Mesenchymal stem cell (in vitro differentiated cells and primary cell): ENCODE measurements around the gene TIMD4.

Experiments
- DNase-seq: peaks from one replicate; pipeline ENCODE4 v3.0.0-alpha.2; 2013
- H2AFZ ChIP-seq: one replicate; pipeline ENCODE4 v1.6.1; 2013; ENCODE audit warnings: low read depth, mild to moderate bottlenecking, control low read depth, inconsistent platforms, low read length, moderate library complexity
- H2AK5ac ChIP-seq: 2 replicates; pipeline ENCODE4 v1.6.1; 2013; ENCODE audit warnings: low read length, moderate library complexity, mild to moderate bottlenecking, inconsistent platforms; ENCODE audit not compliant: severe bottlenecking
- H2BK120ac ChIP-seq: one replicate; pipeline ENCODE4 v1.6.1; 2013; ENCODE audit warnings: low read depth, mild to moderate bottlenecking, inconsistent platforms, low read length, moderate library complexity
- H2BK12ac ChIP-seq, 2 experiments: one replicate each; pipeline ENCODE4 v1.6.1; 2013; ENCODE audit warnings: inconsistent platforms in 2 of 2, low read length in 2 of 2, mild to moderate bottlenecking in 2 of 2, moderate library complexity in 2 of 2, control low read depth in 1 of 2
- H2BK15ac ChIP-seq: one replicate; pipeline ENCODE4 v1.6.1; 2013; ENCODE audit warnings: mild to moderate bottlenecking, low read depth, inconsistent platforms; ENCODE audit not compliant: poor library complexity, severe bottlenecking
- H2BK5ac ChIP-seq: 2 replicates; pipeline ENCODE4 v1.6.1; 2013; ENCODE audit warnings: low read depth, mild to moderate bottlenecking, low read length, control low read depth, inconsistent platforms; ENCODE audit not compliant: poor library complexity, severe bottlenecking
- H3K14ac ChIP-seq, 2 experiments: one replicate each; pipeline ENCODE4 v1.6.1; 2013; ENCODE audit warnings: inconsistent platforms in 2 of 2, low read length in 2 of 2, control low read depth in 1 of 2, mild to moderate bottlenecking in 1 of 2, moderate library complexity in 1 of 2
- H3K18ac ChIP-seq, 2 experiments: one replicate each; pipeline ENCODE4 v1.6.1; 2013; ENCODE audit warnings: inconsistent platforms in 2 of 2, low read length in 2 of 2, control low read depth in 1 of 2, low read depth in 1 of 2, mild to moderate bottlenecking in 1 of 2
- H3K23ac ChIP-seq, 2 experiments: one replicate each; pipeline ENCODE4 v1.6.1; 2013; ENCODE audit warnings: inconsistent platforms in 2 of 2, low read length in 2 of 2, mild to moderate bottlenecking in 2 of 2, moderate library complexity in 2 of 2, control low read depth in 1 of 2
- H3K27ac ChIP-seq: 2 replicates; pipeline ENCODE4 v1.5.1; 2013; ENCODE audit warnings: mild to moderate bottlenecking, moderate library complexity, low read length, control low read depth, inconsistent platforms; ENCODE audit not compliant: poor library complexity, severe bottlenecking
- H3K27me3 ChIP-seq, 2 experiments: 2 replicates each; pipeline versions ENCODE4 v1.6.1 to v1.7.0; 2013; ENCODE audit warnings: low read length in 2 of 2, mild to moderate bottlenecking in 2 of 2, moderate library complexity in 2 of 2, control low read depth in 1 of 2, inconsistent platforms in 1 of 2; ENCODE audit not compliant: control insufficient read depth in 1 of 2, insufficient read depth in 1 of 2
- H3K36me3 ChIP-seq, 2 experiments: 2 replicates each; pipeline versions ENCODE4 v1.6.1 to v1.7.0; 2013; ENCODE audit warnings: low read length in 2 of 2, control low read depth in 1 of 2, inconsistent platforms in 1 of 2, low read depth in 1 of 2, mild to moderate bottlenecking in 1 of 2; ENCODE audit not compliant: insufficient read depth in 2 of 2, control insufficient read depth in 1 of 2
- H3K4ac ChIP-seq, 2 experiments: one replicate each; pipeline ENCODE4 v1.6.1; 2013; ENCODE audit warnings: inconsistent platforms in 2 of 2, low read length in 2 of 2, mild to moderate bottlenecking in 2 of 2, moderate library complexity in 2 of 2, control low read depth in 1 of 2, low read depth in 1 of 2
- H3K4me1 ChIP-seq: 2 replicates; pipeline ENCODE4 v1.6.1; 2013; ENCODE audit warnings: low read depth, low read length, control low read depth; ENCODE audit not compliant: control insufficient read depth, insufficient read depth
- H3K4me2 ChIP-seq: 2 replicates; pipeline ENCODE4 v1.6.1; 2013; ENCODE audit warnings: low read length, mild to moderate bottlenecking, inconsistent platforms; ENCODE audit not compliant: poor library complexity, severe bottlenecking
- H3K4me3 ChIP-seq, 2 experiments: 2 replicates each; pipeline versions ENCODE4 v1.5.1 to v1.7.0; 2013; ENCODE audit warnings: low read length in 2 of 2, mild to moderate bottlenecking in 2 of 2, control low read depth in 1 of 2, low read depth in 1 of 2; ENCODE audit not compliant: insufficient read depth in 1 of 2
- H3K79me1 ChIP-seq: replicated peaks from 2 replicates; pipeline ENCODE4 v1.6.1; 2013; ENCODE audit warnings: mild to moderate bottlenecking, control low read depth, low read length, inconsistent platforms; ENCODE audit not compliant: poor library complexity, severe bottlenecking
- H3K9ac ChIP-seq: 2 replicates; pipeline ENCODE4 v1.7.0; 2013; ENCODE audit warnings: mild to moderate bottlenecking, low read length, moderate library complexity
- H3K9me3 ChIP-seq: 2 replicates; pipeline ENCODE4 v1.7.0; 2013; ENCODE audit warnings: mild to moderate bottlenecking, low read length; ENCODE audit not compliant: control insufficient read depth
- H4K8ac ChIP-seq: one replicate; pipeline ENCODE4 v1.6.1; 2013; ENCODE audit warnings: inconsistent platforms, mild to moderate bottlenecking, low read length, moderate library complexity
- H4K91ac ChIP-seq: one replicate; pipeline ENCODE4 v1.6.1; 2013; ENCODE audit warnings: mild to moderate bottlenecking, low read length, inconsistent platforms
- WGBS: methylation state at CpG from one replicate; pipeline ENCODE4 v1.1.7; 2013; ENCODE audit warnings: mixed read lengths; 5-methylcytosine and 5-hydroxymethylcytosine counted together

Gene TIMD4

GRCh38 chr5:156984064-156984463 is 21.0 kb upstream of the TIMD4 start:
- Histone ChIP-seq H3K4me2 (no peak overlapping the region), H3K4me3 (no peak overlapping the region), H4K91ac (no peak overlapping the region), H3K9me3 (no peaks in the 10 kb centered on the region), H3K23ac (no peak overlapping the region), H3K9ac (no peak overlapping the region), H2AK5ac (no peak overlapping the region), H2AFZ (no peak overlapping the region), H4K8ac (no peak overlapping the region), H2BK15ac (no peak overlapping the region), H3K4ac (no peak overlapping the region), H3K27me3 (no peaks in the 10 kb centered on the region), H3K27ac (no peak overlapping the region), H3K14ac (no peak overlapping the region), H2BK120ac (no peak overlapping the region), H2BK12ac (no peak overlapping the region), H3K18ac (no peak overlapping the region), H3K4me1 (peaks cover 1% of the 10 kb centered on the region), H3K79me1 (no peaks in the 10 kb centered on the region), H3K36me3 (no peaks in the 10 kb centered on the region), H2BK5ac (no peak overlapping the region)
- WGBS, result 95% methylated on average over 9 of the region's 9 CpGs
- DNase-seq, result no peak

- no peak overlapping the region for H2AK5ac ChIP-seq
- no peak overlapping the region for H3K9ac ChIP-seq
- H3K27me3 ChIP-seq, result no peaks in the 10 kb centered on the region
- no peak overlapping the region for H4K91ac ChIP-seq
- H2BK5ac ChIP-seq, result no peak overlapping the region
- H2BK12ac ChIP-seq, result no peak overlapping the region
- H3K4ac ChIP-seq, result no peak overlapping the region
- no peak overlapping the region for H2BK120ac ChIP-seq
- no peaks in the 10 kb centered on the region for H3K9me3 ChIP-seq
- H3K18ac ChIP-seq, result no peak overlapping the region
- no peaks in the 10 kb centered on the region for H3K79me1 ChIP-seq
- H3K4me1 ChIP-seq, result peaks cover 1% of the 10 kb centered on the region
- H2BK15ac ChIP-seq, result no peak overlapping the region
- no peak overlapping the region for H3K4me3 ChIP-seq
- DNase-seq, result no peak
- no peak overlapping the region for H3K27ac ChIP-seq
- no peak overlapping the region for H4K8ac ChIP-seq
- H3K23ac ChIP-seq, result no peak overlapping the region
- H3K4me2 ChIP-seq, result no peak overlapping the region
- H2AFZ ChIP-seq, result no peak overlapping the region
- no peak overlapping the region for H3K14ac ChIP-seq
- no peaks in the 10 kb centered on the region for H3K36me3 ChIP-seq
These were observed 18.5 kb upstream of the TIMD4 start for GRCh38 chr5:156981481-156981880.

- Histone ChIP-seq H3K27ac (no peak overlapping the region), H3K18ac (no peak overlapping the region), H3K4ac (no peak overlapping the region), H3K36me3 (no peaks in the 10 kb centered on the region), H3K4me2 (no peak overlapping the region), H3K27me3 (no peaks in the 10 kb centered on the region), H4K8ac (no peak overlapping the region), H2BK5ac (no peak overlapping the region), H3K23ac (no peak overlapping the region), H4K91ac (no peak overlapping the region), H3K9ac (no peak overlapping the region), H3K79me1 (no peaks in the 10 kb centered on the region), H2AFZ (no peak overlapping the region), H2BK15ac (no peak overlapping the region), H2AK5ac (no peak overlapping the region), H2BK12ac (no peak overlapping the region), H3K4me3 (no peak overlapping the region), H3K14ac (no peak overlapping the region), H2BK120ac (no peak overlapping the region), H3K4me1 (peaks cover 2% of the 10 kb centered on the region), H3K9me3 (peaks cover 3% of the 10 kb centered on the region)
- DNase-seq, result no peak
- 83% methylated on average over 6 of the region's 6 CpGs for WGBS
These were observed 11.3 kb upstream of the TIMD4 start for GRCh38 chr5:156974328-156974727.

GRCh38 chr5:156971848-156972525 is 9.0 kb upstream of the TIMD4 start:
- no peak overlapping the region for H2AK5ac ChIP-seq
- no peak overlapping the region for H2BK15ac ChIP-seq
- H2BK120ac ChIP-seq, result no peak overlapping the region
- no peak overlapping the region for H2BK12ac ChIP-seq
- no peak overlapping the region for H3K23ac ChIP-seq
- H3K27ac ChIP-seq, result no peak overlapping the region
- H3K79me1 ChIP-seq, result no peaks in the 10 kb centered on the region
- H3K4me1 ChIP-seq, result peaks cover 1% of the 10 kb centered on the region
- no peak overlapping the region for H3K9ac ChIP-seq
- no peak overlapping the region for H3K18ac ChIP-seq
- peaks cover 3% of the 10 kb centered on the region for H3K9me3 ChIP-seq
- H4K91ac ChIP-seq, result no peak overlapping the region
- H3K4me2 ChIP-seq, result no peak overlapping the region
- no peak overlapping the region for H2AFZ ChIP-seq
- no peak overlapping the region for H2BK5ac ChIP-seq
- no peak overlapping the region for H3K14ac ChIP-seq
- WGBS, result 71% methylated on average over 3 of the region's 3 CpGs
- no peaks in the 10 kb centered on the region for H3K27me3 ChIP-seq
- no peak overlapping the region for H4K8ac ChIP-seq
- no peak overlapping the region for H3K4ac ChIP-seq
- H3K4me3 ChIP-seq, result no peak overlapping the region
- H3K36me3 ChIP-seq, result no peaks in the 10 kb centered on the region
- no peak for DNase-seq
